Activated CD8-positive, alpha-beta T cell treated with anti-CD3 and anti-CD28 coated beads, Interleukin-2, amount 10 ng/mL, durations not matched to agents 7 days and 5 days (primary cell): ENCODE results near the gene RFX2. TPM values are rescaled to one million over a fixed set of nuclear protein-coding genes. Genes with fewer than 3 reads are reported as not detected.
"Not testable (repeated sequence)": the region's sequence is repeated elsewhere in the genome, so short reads cannot be mapped to it uniquely, and the experiment has no call there.

ENCODE experiments used
- ATAC-seq: fragments of 150-1000 bp; cut with Tn5 transposase; one replicate; pipeline ENCODE4 v1.10.0; 2021; ENCODE audit warnings: moderate library complexity
- CTCF ChIA-PET: fragments of 350-600 bp; sonication (Branson Sonifier 250); formaldehyde crosslinking; loops from one replicate; lab custom pipeline; 2021; ENCODE audit warnings: antibody characterized with exemption; lab: Charles Lee
- POLR2A ChIA-PET: fragments of 350-600 bp; sonication (Branson Sonifier 250); formaldehyde crosslinking; loops from one replicate; lab custom pipeline; 2021; ENCODE audit warnings: antibody characterized with exemption; lab: Charles Lee
- DNase-seq: peaks from one replicate; pipeline ENCODE4 v3.0.0-alpha.2; 2020
- H3K27ac Mint-ChIP-seq: one replicate; pipeline ENCODE4 v1.8.0; 2021; ENCODE audit warnings: mild to moderate bottlenecking, mixed read lengths
- H3K27me3 Mint-ChIP-seq: one replicate; pipeline ENCODE4 v1.8.0; 2021; ENCODE audit warnings: low read depth, mixed read lengths
- H3K36me3 Mint-ChIP-seq: one replicate; pipeline ENCODE4 v1.8.0; 2021; ENCODE audit warnings: low read depth, mixed read lengths
- H3K4me1 Mint-ChIP-seq: one replicate; pipeline ENCODE4 v1.8.0; 2021; ENCODE audit warnings: low read depth, mixed read lengths
- H3K4me3 Mint-ChIP-seq: one replicate; pipeline ENCODE4 v1.8.0; 2021; ENCODE audit warnings: mild to moderate bottlenecking, mixed read lengths
- H3K9me3 Mint-ChIP-seq: one replicate; pipeline ENCODE4 v1.8.0; 2022; ENCODE audit warnings: mixed read lengths; ENCODE audit not compliant: insufficient read depth
- total RNA-seq, 2 experiments: library from RNA; stranded (reverse); gene quantifications; one replicate each; pipeline ENCODE4 v1.2.3, GENCODE V29; 2021

The RFX2 gene
- total RNA-seq, 2 experiments from 2014 or later = 12.3 to 13.8 TPM

GRCh38 chr19:5961641-5961968, 148.7 kb downstream of the RFX2 start:
- peaks cover 94% of the 10 kb centered on the region for H3K4me1 Mint-ChIP-seq
- CTCF ChIA-PET = interaction anchor here (0.5 to 2.9 kb wide), 8 partner anchors 9 to 292 kb away, joined by 3 to 15 read pairs (median 9); partner anchors contain the start of genes NRTN and RPL36

GRCh38 chr19:5960005-5961001, 150.0 kb downstream of the RFX2 start:
- Mint-ChIP-seq H3K9me3 (no peaks in the 10 kb centered on the region), H3K4me3 (no peak overlapping the region), H3K27ac (peak overlapping the region; percentile 96), H3K4me1 (peaks cover 90% of the 10 kb centered on the region), H3K36me3 (peaks cover 21% of the 10 kb centered on the region), H3K27me3 (no peaks in the 10 kb centered on the region)
- no peak for ATAC-seq
- no peak for DNase-seq
- ChIA-PET CTCF (interaction anchor here (2.0 to 2.9 kb wide), 2 partner anchors 27 to 156 kb away, joined by 6 to 9 read pairs; no protein-coding TSS in a partner anchor), POLR2A (no interaction called here)

More at GRCh38 chr19:5961641-5961968, 148.7 kb downstream of the RFX2 start:
- H3K9me3 Mint-ChIP-seq, H3K27me3 Mint-ChIP-seq, DNase-seq: not testable (repeated sequence)
- H3K27ac Mint-ChIP-seq = peak overlapping the region; percentile 96
- POLR2A ChIA-PET = interaction anchor here (0.6 to 2.0 kb wide), 7 partner anchors 9 to 415 kb away, joined by 3 to 7 read pairs (median 5); partner anchors contain the start of genes NDUFA11, RANBP3 and VMAC
- H3K4me3 Mint-ChIP-seq = peak overlapping the region; percentile 52
- ATAC-seq = peak; percentile 42
- peaks cover 24% of the 10 kb centered on the region for H3K36me3 Mint-ChIP-seq

GRCh38 chr19:5959260-5960004, 150.9 kb downstream of the RFX2 start:
- Mint-ChIP-seq H3K4me1 (peaks cover 87% of the 10 kb centered on the region), H3K36me3 (peaks cover 16% of the 10 kb centered on the region), H3K9me3 (no peaks in the 10 kb centered on the region), H3K27ac (peak overlapping the region; percentile 96), H3K4me3 (no peak overlapping the region), H3K27me3 (no peaks in the 10 kb centered on the region)
- DNase-seq = no peak
- ATAC-seq = no peak
- CTCF ChIA-PET = interaction anchor here (2.0 kb wide), 1 partner anchor 155 kb away, joined by 6 read pairs; no protein-coding TSS in a partner anchor
- POLR2A ChIA-PET = no interaction called here

GRCh38 chr19:5958851-5959122, 151.5 kb downstream of the RFX2 start:
- Mint-ChIP-seq H3K9me3 (no peaks in the 10 kb centered on the region), H3K27ac (peak overlapping the region; percentile 73), H3K36me3 (peaks cover 20% of the 10 kb centered on the region), H3K4me3 (no peak overlapping the region), H3K4me1 (peaks cover 87% of the 10 kb centered on the region), H3K27me3 (no peaks in the 10 kb centered on the region)
- CTCF ChIA-PET = interaction anchor here (2.0 kb wide), 1 partner anchor 155 kb away, joined by 6 read pairs; no protein-coding TSS in a partner anchor
- DNase-seq (no peak), ATAC-seq (no peak)
- POLR2A ChIA-PET = no interaction called here

GRCh38 chr19:5958074-5958850, 152.0 kb downstream of the RFX2 start:
- Mint-ChIP-seq H3K4me1 (peaks cover 87% of the 10 kb centered on the region), H3K27me3 (no peaks in the 10 kb centered on the region), H3K9me3 (no peaks in the 10 kb centered on the region), H3K4me3 (no peak overlapping the region), H3K27ac (peak overlapping the region; percentile 66), H3K36me3 (peaks cover 20% of the 10 kb centered on the region)
- no peak for DNase-seq
- ATAC-seq = no peak
- POLR2A ChIA-PET = no interaction called here
- CTCF ChIA-PET = interaction anchor here (3.0 kb wide), 1 partner anchor 9 kb away, joined by 17 read pairs; no protein-coding TSS in a partner anchor

GRCh38 chr19:5957170-5957569, 153.1 kb downstream of the RFX2 start:
- ATAC-seq (no peak), DNase-seq (no peak)
- Mint-ChIP-seq H3K9me3 (no peaks in the 10 kb centered on the region), H3K27ac (no peak overlapping the region), H3K4me3 (no peak overlapping the region), H3K36me3 (peaks cover 29% of the 10 kb centered on the region), H3K4me1 (peaks cover 87% of the 10 kb centered on the region), H3K27me3 (no peaks in the 10 kb centered on the region)
- ChIA-PET CTCF (interaction anchor here (3.0 kb wide), 1 partner anchor 10 kb away, joined by 17 read pairs; no protein-coding TSS in a partner anchor), POLR2A (no interaction called here)

GRCh38 chr19:5956728-5957127, 153.6 kb downstream of the RFX2 start:
- H3K4me3 Mint-ChIP-seq = no peak overlapping the region
- H3K27ac Mint-ChIP-seq = no peak overlapping the region
- ATAC-seq = no peak
- POLR2A ChIA-PET = no interaction called here
- peaks cover 87% of the 10 kb centered on the region for H3K4me1 Mint-ChIP-seq
- no peak for DNase-seq
- no peaks in the 10 kb centered on the region for H3K27me3 Mint-ChIP-seq
- H3K36me3 Mint-ChIP-seq = peaks cover 30% of the 10 kb centered on the region
- no peaks in the 10 kb centered on the region for H3K9me3 Mint-ChIP-seq
- CTCF ChIA-PET = interaction anchor here (1.8 to 3.0 kb wide), 2 partner anchors 10 to 11 kb away, joined by 4 to 17 read pairs; no protein-coding TSS in a partner anchor

GRCh38 chr19:5956323-5956722, 154.0 kb downstream of the RFX2 start:
- ChIA-PET POLR2A (no interaction called here), CTCF (interaction anchor here (1.8 to 3.0 kb wide), 2 partner anchors 9 to 11 kb away, joined by 4 to 17 read pairs; no protein-coding TSS in a partner anchor)
- peaks cover 34% of the 10 kb centered on the region for H3K36me3 Mint-ChIP-seq
- H3K4me3 Mint-ChIP-seq = no peak overlapping the region
- H3K27me3 Mint-ChIP-seq = no peaks in the 10 kb centered on the region
- ATAC-seq (no peak), DNase-seq (no peak)
- H3K9me3 Mint-ChIP-seq = no peaks in the 10 kb centered on the region
- H3K4me1 Mint-ChIP-seq = peaks cover 88% of the 10 kb centered on the region
- peak overlapping the region; percentile 1 for H3K27ac Mint-ChIP-seq

GRCh38 chr19:5955636-5955935, 154.7 kb downstream of the RFX2 start:
- CTCF ChIA-PET = interaction anchor here (1.8 to 3.0 kb wide), 2 partner anchors 8 to 12 kb away, joined by 4 to 17 read pairs; no protein-coding TSS in a partner anchor
- H3K9me3 Mint-ChIP-seq = no peaks in the 10 kb centered on the region
- H3K27me3 Mint-ChIP-seq = no peaks in the 10 kb centered on the region
- H3K4me3 Mint-ChIP-seq = no peak overlapping the region
- no peak for ATAC-seq
- POLR2A ChIA-PET = interaction anchor here (0.6 kb wide), 1 partner anchor 22 kb away, joined by 3 read pairs; the partner anchor contains the start of gene RANBP3
- H3K27ac Mint-ChIP-seq = no peak overlapping the region
- DNase-seq = no peak
- H3K36me3 Mint-ChIP-seq = peaks cover 40% of the 10 kb centered on the region
- H3K4me1 Mint-ChIP-seq = peaks cover 88% of the 10 kb centered on the region

GRCh38 chr19:5954293-5954692, 156.0 kb downstream of the RFX2 start:
- no peaks in the 10 kb centered on the region for H3K9me3 Mint-ChIP-seq
- peaks cover 47% of the 10 kb centered on the region for H3K36me3 Mint-ChIP-seq
- ChIA-PET CTCF (interaction anchor here (1.1 to 9.2 kb wide), 4 partner anchors 13 to 68 kb away, joined by 3 to 75 read pairs (median 4); partner anchors contain the start of gene VMAC), POLR2A (no interaction called here)
- H3K27me3 Mint-ChIP-seq = no peaks in the 10 kb centered on the region
- H3K27ac Mint-ChIP-seq = peak overlapping the region; percentile 97
- DNase-seq (no peak), ATAC-seq (no peak)
- H3K4me1 Mint-ChIP-seq = peaks cover 88% of the 10 kb centered on the region
- peak overlapping the region; percentile 59 for H3K4me3 Mint-ChIP-seq
